ENCODE data around the gene ZNF18. TPM values are rescaled to one million over a fixed set of nuclear protein-coding genes. Genes with fewer than 3 reads are reported as not detected.

Gene ZNF18, protein sequence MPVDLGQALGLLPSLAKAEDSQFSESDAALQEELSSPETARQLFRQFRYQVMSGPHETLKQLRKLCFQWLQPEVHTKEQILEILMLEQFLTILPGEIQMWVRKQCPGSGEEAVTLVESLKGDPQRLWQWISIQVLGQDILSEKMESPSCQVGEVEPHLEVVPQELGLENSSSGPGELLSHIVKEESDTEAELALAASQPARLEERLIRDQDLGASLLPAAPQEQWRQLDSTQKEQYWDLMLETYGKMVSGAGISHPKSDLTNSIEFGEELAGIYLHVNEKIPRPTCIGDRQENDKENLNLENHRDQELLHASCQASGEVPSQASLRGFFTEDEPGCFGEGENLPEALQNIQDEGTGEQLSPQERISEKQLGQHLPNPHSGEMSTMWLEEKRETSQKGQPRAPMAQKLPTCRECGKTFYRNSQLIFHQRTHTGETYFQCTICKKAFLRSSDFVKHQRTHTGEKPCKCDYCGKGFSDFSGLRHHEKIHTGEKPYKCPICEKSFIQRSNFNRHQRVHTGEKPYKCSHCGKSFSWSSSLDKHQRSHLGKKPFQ
- 7.0 and 8.9 TPM in 2 replicates for total RNA-seq

GRCh38 chr17:11997147-11997971 is at the start of gene ZNF18:
ZNF18 (minus strand) TSS chr17:11997475; CDS start chr17:11992829, 4,646 bp downstream.
- peak; percentile 74 for DNase-seq (ENCODE audit: low read depth, low spot score)

DNA sequence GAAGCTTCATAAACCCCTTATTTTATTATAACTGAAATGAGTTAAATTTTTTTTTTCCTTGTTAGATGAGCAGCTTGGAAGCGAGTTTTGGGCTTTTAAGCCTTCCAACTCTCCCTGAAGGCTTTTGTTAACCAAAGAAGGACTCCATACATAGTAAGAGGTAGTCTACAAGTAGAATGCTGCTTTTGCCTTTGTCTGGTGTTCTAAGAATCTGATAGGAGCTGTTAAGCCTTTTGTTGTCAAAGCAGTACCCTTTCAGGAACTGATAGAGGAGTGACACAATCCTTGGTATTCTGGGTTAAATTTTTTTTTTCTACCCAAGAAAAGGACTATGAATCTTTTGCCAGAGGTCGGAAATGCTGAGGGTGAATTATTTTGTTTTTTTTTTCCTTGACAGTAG is 49.5 kb upstream of the ZNF18 start:
- no peak for DNase-seq (ENCODE audit: low read depth, low spot score)

- DNase-seq (ENCODE audit: low read depth, low spot score), result no peak
Observed at GRCh38 chr17:12043702-12044101, 46.4 kb upstream of the ZNF18 start.

- peak; percentile 11 for DNase-seq (ENCODE audit: low read depth, low spot score)
Observed at GRCh38 chr17:12041312-12041711, 44.0 kb upstream of the ZNF18 start.

- no peak for DNase-seq (ENCODE audit: low read depth, low spot score)
Observed at GRCh38 chr17:12040478-12040877, 43.2 kb upstream of the ZNF18 start.

DNA sequence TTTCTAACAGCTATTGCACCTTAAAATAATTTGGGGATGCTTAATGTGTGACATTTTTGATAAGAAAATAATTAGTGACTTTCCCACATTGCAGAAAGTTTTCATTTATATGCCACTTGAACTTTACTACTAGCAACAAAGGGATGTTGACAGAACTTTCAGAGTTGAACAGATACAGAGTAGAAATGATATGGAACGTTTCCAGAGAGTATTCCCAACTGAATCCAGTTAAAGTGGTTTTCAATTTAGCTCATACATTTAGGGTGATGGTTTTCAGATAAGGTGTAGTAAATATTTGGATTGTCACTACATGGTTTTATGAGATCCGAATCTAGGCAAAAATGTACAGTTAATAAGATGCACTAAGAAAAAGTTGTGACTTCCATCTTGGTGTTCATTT is 40.7 kb upstream of the ZNF18 start:
- no peak for DNase-seq (ENCODE audit: low read depth, low spot score)

DNA sequence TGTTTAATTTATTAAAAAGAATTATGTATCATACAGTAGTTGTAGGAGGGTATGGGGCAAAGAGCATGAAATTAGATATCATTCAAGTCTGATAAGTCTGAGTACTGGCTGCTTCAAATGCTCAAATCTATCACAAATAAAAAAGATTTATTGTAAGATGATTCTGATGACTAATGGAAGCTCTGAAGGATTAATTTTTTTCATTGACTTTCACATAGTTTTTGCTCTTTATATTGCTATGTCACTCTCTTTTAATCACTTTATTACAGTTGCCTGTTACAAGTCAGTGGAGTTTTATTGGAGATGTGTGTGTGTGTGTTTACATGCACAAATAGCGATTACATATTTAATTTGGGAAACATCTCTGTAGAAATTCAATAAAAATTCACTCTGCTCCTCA is 38.4 kb upstream of the ZNF18 start:
- no peak for DNase-seq (ENCODE audit: low read depth, low spot score)

DNA sequence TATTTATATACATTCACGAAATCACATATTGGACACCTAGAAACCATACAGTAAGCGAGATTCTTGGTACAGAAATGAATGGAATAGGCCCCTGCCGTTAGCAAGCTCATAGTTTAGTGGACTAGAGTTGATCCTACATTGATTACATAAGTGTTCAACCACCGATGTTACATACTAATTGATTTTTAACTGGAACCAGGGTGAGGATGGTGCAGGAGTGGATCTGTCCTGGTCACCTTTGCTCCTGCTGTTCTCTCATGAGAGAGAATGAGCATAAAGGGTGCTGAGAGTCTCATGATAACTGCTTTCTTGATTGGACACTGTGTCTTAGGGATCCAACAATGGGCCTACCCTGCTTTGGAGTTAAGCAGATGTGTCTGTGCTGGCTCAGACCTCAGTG is 37.3 kb upstream of the ZNF18 start:
- no peak for DNase-seq (ENCODE audit: low read depth, low spot score)

DNA sequence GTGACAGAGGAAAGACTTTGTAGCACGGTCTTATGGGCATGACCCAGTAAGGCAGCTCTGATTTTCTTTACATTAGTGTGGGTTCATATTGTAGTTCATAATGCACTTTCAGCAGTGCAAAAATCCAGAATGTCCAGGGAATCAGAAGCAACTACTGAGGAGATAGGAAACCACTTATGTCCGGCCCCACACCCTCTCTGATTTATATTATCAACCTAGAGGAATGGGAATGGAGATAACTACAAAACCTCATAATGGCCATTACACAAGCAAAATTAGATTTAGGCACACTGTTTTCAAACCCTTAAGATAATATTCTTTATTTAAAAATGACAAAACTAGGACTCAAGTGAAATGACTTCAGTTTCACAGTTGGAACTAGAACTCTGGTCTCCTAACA is 31.3 kb upstream of the ZNF18 start:
- no peak for DNase-seq (ENCODE audit: low read depth, low spot score)

GRCh38 chr17:12027658-12028057 is 30.4 kb upstream of the ZNF18 start:
- no peak for DNase-seq (ENCODE audit: low read depth, low spot score)

GRCh38 chr17:12024327-12024726 is 27.1 kb upstream of the ZNF18 start:
- no peak for DNase-seq (ENCODE audit: low read depth, low spot score)

DNA sequence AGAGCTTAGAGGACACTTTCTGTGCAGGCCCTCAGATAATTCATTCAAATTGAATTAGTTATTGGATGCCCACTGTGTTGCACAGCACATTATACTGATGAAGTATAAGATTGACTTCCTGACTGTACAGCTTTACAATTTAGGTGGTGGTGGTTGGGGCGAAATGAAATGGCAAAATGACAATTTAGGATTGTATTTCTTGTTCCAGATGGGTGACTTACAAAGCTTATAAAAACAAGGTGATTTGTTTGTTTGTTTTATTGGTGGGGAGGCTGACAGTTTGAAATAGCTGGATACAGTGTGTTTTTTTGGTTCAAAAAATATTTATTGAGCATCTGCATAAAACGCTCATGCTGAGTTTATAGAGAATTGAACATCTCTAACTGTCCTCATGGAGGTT is 25.0 kb upstream of the ZNF18 start:
- no peak for DNase-seq (ENCODE audit: low read depth, low spot score)

- no peak for DNase-seq (ENCODE audit: low read depth, low spot score)
Observed at GRCh38 chr17:12021623-12022140, 24.4 kb upstream of the ZNF18 start.

DNA sequence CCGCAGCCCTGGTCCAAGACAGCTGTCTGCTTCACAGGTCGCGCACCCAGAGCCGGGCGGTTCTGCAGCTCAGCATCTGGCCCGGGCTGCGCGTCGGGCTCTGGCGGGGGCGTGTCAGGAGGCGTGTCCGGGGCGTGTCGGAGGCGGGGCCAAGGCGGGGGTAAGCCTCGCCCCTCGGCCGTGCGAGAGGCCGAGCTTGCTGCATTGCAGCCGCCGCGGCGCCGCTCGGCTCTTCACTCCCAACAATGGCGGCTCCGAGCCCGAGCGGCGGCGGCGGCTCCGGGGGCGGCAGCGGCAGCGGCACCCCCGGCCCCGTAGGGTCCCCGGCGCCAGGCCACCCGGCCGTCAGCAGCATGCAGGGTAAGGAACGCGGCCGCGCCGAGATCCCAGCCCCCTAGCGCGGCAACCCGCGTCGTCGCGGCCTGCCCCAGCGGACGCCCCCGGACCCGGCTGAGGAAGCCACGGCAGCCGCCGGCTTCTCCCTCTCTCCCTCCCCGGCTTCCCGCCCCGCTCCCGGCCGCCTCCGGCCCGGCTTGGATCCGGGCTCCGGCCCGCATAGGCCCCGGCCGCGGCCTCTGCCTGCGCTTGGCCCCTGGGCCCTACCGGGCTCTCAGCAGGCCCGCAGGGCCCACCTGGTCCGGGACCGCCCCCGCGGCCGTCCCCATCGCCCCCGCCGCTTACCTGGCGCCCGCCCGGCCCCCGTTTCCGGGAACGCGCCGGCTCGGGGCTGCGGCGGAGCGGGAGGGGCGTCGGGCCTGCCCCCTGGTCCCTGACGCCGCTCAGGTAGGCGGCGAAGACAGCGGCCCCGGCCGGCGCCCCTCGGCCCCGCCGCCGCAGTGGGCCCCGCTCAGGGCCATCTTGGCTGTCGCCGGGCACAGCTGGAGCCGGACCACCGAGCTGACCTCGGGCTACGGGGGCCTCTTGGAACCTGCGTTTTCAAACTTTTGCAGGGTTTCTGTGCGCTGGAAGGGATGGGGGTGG is 23.7 kb upstream of the ZNF18 start, which contains the start of gene MAP2K4:
MAP2K4 (plus strand) TSS at position 236 of the 981 bp plus-strand sequence; CDS start at position 246, 10 bp downstream.
- peak; percentile 56 for DNase-seq (ENCODE audit: low read depth, low spot score)

GRCh38 chr17:12007466-12007865 is 10.2 kb upstream of the ZNF18 start:
- no peak for DNase-seq (ENCODE audit: low read depth, low spot score)

GRCh38 chr17:11999696-12000095 is 2.4 kb upstream of the ZNF18 start:
- no peak for DNase-seq (ENCODE audit: low read depth, low spot score)

GRCh38 chr17:11997972-11998233 is 628 bp upstream of the ZNF18 start:
- no peak for DNase-seq (ENCODE audit: low read depth, low spot score)

GRCh38 chr17:11996722-11997146 is 541 bp downstream of the ZNF18 start:
- DNase-seq (ENCODE audit: low read depth, low spot score), result no peak

DNA sequence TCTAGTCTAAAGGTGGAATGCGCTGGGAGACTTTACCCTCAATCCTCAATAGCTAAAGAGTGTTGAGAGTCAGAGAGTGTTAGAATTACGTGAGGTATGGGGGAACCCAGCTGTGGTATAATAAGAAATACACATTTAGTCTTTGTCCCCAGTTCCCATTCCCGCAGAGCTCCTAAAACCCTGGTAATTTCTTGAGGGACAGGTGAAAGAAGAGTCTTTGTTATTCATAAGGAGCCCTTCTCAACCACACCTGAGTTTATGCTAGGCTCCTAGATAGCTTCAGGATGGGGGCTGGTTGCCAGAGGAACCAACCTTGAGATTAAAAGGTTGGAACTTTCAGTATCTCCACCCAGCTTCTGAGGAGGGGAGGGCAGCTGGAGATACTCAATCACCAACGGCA is 5.8 kb downstream of the ZNF18 start:
- no peak for DNase-seq (ENCODE audit: low read depth, low spot score)

DNA sequence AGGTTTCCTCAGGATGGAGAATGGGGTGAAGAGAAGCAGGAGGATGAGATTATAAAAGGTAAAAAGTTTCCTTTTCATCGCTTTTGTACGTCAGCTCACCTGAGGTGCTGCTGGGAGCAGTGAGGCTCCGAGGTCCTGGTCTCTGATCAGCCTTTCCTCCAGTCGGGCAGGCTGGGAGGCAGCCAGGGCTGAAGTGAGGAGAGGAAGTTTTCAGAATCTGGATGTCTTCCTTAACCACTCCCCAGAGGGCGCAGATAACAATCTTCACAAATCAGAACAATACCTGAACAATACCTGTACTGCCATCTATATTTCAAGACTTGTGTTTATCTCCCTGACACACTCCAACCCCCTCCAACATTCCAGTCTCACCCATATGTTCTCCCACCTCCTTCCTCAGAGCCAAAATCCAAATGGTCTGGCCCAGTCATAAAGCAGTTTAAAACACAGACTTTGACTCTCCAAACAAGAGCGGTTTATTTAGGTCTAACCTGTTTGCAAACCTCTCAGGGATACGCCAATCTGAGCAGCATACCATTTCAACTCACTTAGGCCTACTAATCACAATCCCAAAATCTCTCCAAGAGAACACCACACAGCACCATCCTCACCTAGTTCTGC is 6.8 kb downstream of the ZNF18 start:
- no peak for DNase-seq (ENCODE audit: low read depth, low spot score)

GRCh38 chr17:11986942-11987329 is 10.3 kb downstream of the ZNF18 start:
- DNase-seq (ENCODE audit: low read depth, low spot score), result no peak
